Keratinocyte (primary cell): ENCODE measurements around the gene SHISA5. TPM values are rescaled to one million over a fixed set of nuclear protein-coding genes. Genes with fewer than 3 reads are reported as not detected.

Experiments
- DNase-seq: peaks from one replicate; pipeline ENCODE4 v3.0.0-alpha.2; 2011; ENCODE audit warnings: low read depth, missing footprints, low spot score
- FAIRE-seq: peaks from 2 replicates; lab custom pipeline; 2011; peaks lifted over from hg19 to GRCh38; lab: Jason Lieb, UNC
- H2AFZ ChIP-seq: 2 replicates; pipeline ENCODE4 v1.6.0; 2012; ENCODE audit warnings: low read length, control low read depth, inconsistent platforms; ENCODE audit not compliant: control insufficient read depth
- H3K27ac ChIP-seq: 2 replicates; pipeline ENCODE4 v1.5.1; 2011; ENCODE audit warnings: low read length; ENCODE audit not compliant: control insufficient read depth, insufficient read depth
- H3K27me3 ChIP-seq: 3 replicates; pipeline ENCODE4 v1.6.0; 2011; ENCODE audit warnings: low read length; ENCODE audit not compliant: control insufficient read depth, insufficient read depth; ENCODE audit errors: extremely low read depth
- H3K36me3 ChIP-seq, 2 experiments: 2 replicates in 1 of 2; 3 replicates in 1 of 2; pipeline ENCODE4 v1.5.1; 2011; ENCODE audit warnings: low read length in 2 of 2, mild to moderate bottlenecking in 1 of 2; ENCODE audit not compliant: control insufficient read depth in 2 of 2, insufficient read depth in 2 of 2; ENCODE audit errors: extremely low read depth in 1 of 2
- H3K4me1 ChIP-seq: 3 replicates; pipeline ENCODE4 v1.5.1; 2011; ENCODE audit warnings: low read length; ENCODE audit not compliant: control insufficient read depth, insufficient read depth; ENCODE audit errors: extremely low read depth
- H3K4me2 ChIP-seq: 3 replicates; pipeline ENCODE4 v1.6.0; 2011; ENCODE audit warnings: low read depth, low read length; ENCODE audit not compliant: control insufficient read depth, insufficient read depth; ENCODE audit errors: extremely low read depth
- H3K4me3 ChIP-seq, 3 experiments: fragments of 200-600 bp in 1 of 3; sonication (generic) in 1 of 3; 2 replicates in 2 of 3; 3 replicates in 1 of 3; pipeline ENCODE4 v1.5.1; 2011 to 2016; ENCODE audit warnings: low read length in 3 of 3, mild to moderate bottlenecking in 3 of 3, control low read depth in 2 of 3, inconsistent platforms in 1 of 3, low read depth in 1 of 3, mixed read lengths in 1 of 3, mixed run types in 1 of 3, moderate library complexity in 1 of 3; ENCODE audit not compliant: control insufficient read depth in 2 of 3, insufficient read depth in 2 of 3; ENCODE audit errors: extremely low read depth in 1 of 3
- H3K79me2 ChIP-seq: 2 replicates; pipeline ENCODE4 v1.6.0; 2012; ENCODE audit warnings: low read length; ENCODE audit not compliant: control insufficient read depth, insufficient read depth
- H3K9ac ChIP-seq: 3 replicates; pipeline ENCODE4 v1.6.0; 2011; ENCODE audit warnings: low read length; ENCODE audit not compliant: control insufficient read depth, insufficient read depth; ENCODE audit errors: extremely low read depth
- H3K9me1 ChIP-seq: 3 replicates; pipeline ENCODE4 v1.6.0; 2011; ENCODE audit warnings: low read length; ENCODE audit not compliant: control insufficient read depth, insufficient read depth; ENCODE audit errors: extremely low read depth
- H3K9me3 ChIP-seq: 2 replicates; pipeline ENCODE4 v1.5.1; 2012; ENCODE audit warnings: low read depth, low read length; ENCODE audit not compliant: control insufficient read depth
- H4K20me1 ChIP-seq: 3 replicates; pipeline ENCODE4 v1.6.0; 2011; ENCODE audit warnings: low read length; ENCODE audit not compliant: control insufficient read depth, insufficient read depth; ENCODE audit errors: extremely low read depth
- CTCF ChIP-seq, 3 experiments: IDR thresholded peaks in 1 of 3; conservative IDR thresholded peaks in 1 of 3; optimal IDR thresholded peaks in 1 of 3; 2 replicates in 2 of 3; 3 replicates in 1 of 3; pipeline versions ENCODE3 to v1.5.1; 2011; ENCODE audit warnings: low read length in 3 of 3, mild to moderate bottlenecking in 3 of 3, moderate library complexity in 2 of 3, control low read depth in 1 of 3, inconsistent platforms in 1 of 3; ENCODE audit not compliant: insufficient read depth in 2 of 3; ENCODE audit errors: extremely low read depth in 1 of 3
- EZH2 ChIP-seq: IDR thresholded peaks from one replicate; pipeline ENCODE4 v1.6.1; 2012; ENCODE audit warnings: inconsistent platforms, mild to moderate bottlenecking, low read length, moderate library complexity
- dilution Hi-C: fragments of 300-500 bp; cut with MboI; formaldehyde crosslinking; loops from one replicate; pipeline ENCODE4 v1.7.0; 2020; ENCODE audit warnings: low sequenced_read_pairs; ENCODE audit not compliant: extremely low pct_ligation_motif_present
- polyA plus RNA-seq, 5 experiments: library from polyadenylated mRNA; depleted of rRNA in 3 of 5; stranded (reverse) in 3 of 5; stranded (forward) in 1 of 5; unstranded in 1 of 5; fragments of >200 nt; gene quantifications; 1 replicate in 1 of 5; 2 replicates in 3 of 5; 3 replicates in 1 of 5; pipeline versions ENCODE4 v1.2.1 to v1.2.3, GENCODE V29; 2011 to 2012; ENCODE audit warnings: missing spikeins in 2 of 5, low read depth in 1 of 5, low replicate concordance in 1 of 5

The SHISA5 gene
- polyA plus RNA-seq, 1 donor (not counting 4 experiments of a cell fraction or from before 2014, with no cell fraction given): 94.4 TPM

GRCh38 chr3:48468329-48468731, 35.6 kb downstream of the SHISA5 start:
- Histone ChIP-seq H2AFZ (no peak overlapping the region), H3K4me3 (no peak overlapping the region), H3K27me3 (no peaks in the 10 kb centered on the region), H3K36me3 (peaks cover 8 to 27% of the 10 kb centered on the region in 2 experiments), H4K20me1 (no peaks in the 10 kb centered on the region), H3K9me3 (no peaks in the 10 kb centered on the region), H3K9me1 (no peaks in the 10 kb centered on the region), H3K27ac (no peak overlapping the region), H3K9ac (no peak overlapping the region), H3K4me1 (peaks cover 42% of the 10 kb centered on the region), H3K4me2 (no peak overlapping the region), H3K79me2 (peaks cover 52% of the 10 kb centered on the region)
- no peak for FAIRE-seq
- DNase-seq: no peak
- TF ChIP-seq EZH2 (no peak), CTCF (optimal IDR thresholded peaks at IDR 0.05 in 1 of 3, IDR thresholded peaks at IDR 0.05 in 1 of 3, conservative IDR thresholded peaks at IDR 0.05 in 1 of 3; ENCODE audit: extremely low read depth in 1 of 3, insufficient read depth in 2 of 3, low read length in 3 of 3) (no peak)
- dilution Hi-C loops: no loop called here

DNA sequence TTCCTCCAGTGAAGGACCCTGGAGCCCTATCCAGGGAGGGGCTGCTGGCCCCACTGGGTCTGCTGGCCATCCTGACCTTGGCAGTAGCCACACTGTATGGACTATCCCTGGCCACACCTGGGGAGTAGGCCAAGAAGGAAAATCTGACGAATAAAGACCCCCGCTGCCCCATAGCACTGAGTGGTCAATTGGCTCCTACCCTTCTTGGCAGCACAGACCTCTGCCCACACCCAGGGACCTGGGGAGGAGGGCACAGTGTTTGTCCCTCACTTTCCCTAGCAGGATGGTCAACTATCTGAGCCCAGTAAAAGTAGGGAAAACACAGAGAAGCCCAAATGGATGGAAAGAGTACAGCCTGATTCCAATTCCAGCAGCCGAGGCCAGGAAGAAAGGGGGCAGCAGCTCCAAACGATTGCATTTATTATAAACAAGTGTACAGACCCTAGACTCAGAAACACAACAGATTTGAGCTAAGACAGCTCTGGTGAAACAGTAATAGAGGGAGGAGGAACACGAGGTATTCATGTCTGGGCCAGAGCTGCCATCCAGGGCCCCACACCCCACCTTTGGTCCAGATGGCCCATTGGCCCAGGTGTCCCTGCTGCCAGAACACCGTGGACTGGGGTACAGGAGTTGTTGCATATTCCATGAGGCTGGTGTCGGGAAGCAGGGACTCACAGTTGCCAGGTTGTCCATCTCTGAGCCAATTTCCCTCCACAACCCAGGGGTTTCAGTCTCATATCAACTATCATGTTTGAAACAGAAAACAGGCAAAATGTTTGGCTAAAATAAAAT, 36.3 kb downstream of the SHISA5 start:
- Histone ChIP-seq H3K4me2 (peak overlapping the region; percentile 63), H3K27ac (peak overlapping the region; percentile 98), H3K9me1 (no peaks in the 10 kb centered on the region), H3K9me3 (no peaks in the 10 kb centered on the region), H3K9ac (peak overlapping the region; percentile 93), H4K20me1 (no peaks in the 10 kb centered on the region), H2AFZ (no peak overlapping the region), H3K79me2 (peaks cover 52% of the 10 kb centered on the region), H3K27me3 (no peaks in the 10 kb centered on the region), H3K4me3 (peak overlapping the region in 1 of 3 experiments; percentile 19), H3K4me1 (peaks cover 39% of the 10 kb centered on the region), H3K36me3 (peaks cover 8 to 27% of the 10 kb centered on the region in 2 experiments)
- dilution Hi-C loops: no loop called here
- DNase-seq (no peak), FAIRE-seq (no peak)
- TF ChIP-seq EZH2 (no peak), CTCF (optimal IDR thresholded peaks at IDR 0.05 in 1 of 3, IDR thresholded peaks at IDR 0.05 in 1 of 3, conservative IDR thresholded peaks at IDR 0.05 in 1 of 3; ENCODE audit: extremely low read depth in 1 of 3, insufficient read depth in 2 of 3, low read length in 3 of 3) (no peak)
